Measurements from ENCODE around the gene RER1.
"Not testable (repeated sequence)": the region's sequence is repeated elsewhere in the genome, so short reads cannot be mapped to it uniquely, and the experiment has no call there.

Gene RER1

DNA sequence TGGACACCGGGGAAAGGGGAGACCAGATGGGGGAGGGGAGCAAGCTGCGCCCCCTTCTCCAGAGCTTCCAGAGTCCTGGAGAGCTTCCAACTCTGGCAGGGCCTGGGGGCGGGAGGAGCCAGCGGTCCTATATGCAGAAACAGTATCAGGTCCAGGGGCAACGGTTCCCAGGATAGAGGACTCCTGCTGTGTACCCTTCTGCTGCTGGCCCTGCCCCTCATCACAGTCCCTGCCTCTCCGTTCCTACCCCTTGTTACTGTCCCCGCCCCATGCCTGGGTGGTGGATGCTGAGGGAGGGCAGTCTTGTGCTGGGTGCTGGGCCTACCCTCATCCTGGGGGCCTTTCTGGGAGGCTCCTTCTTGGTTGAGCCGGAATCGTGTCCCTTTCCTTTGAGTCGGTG lies 39.9 kb downstream of the RER1 start:
- DNase-seq: no peak

DNA sequence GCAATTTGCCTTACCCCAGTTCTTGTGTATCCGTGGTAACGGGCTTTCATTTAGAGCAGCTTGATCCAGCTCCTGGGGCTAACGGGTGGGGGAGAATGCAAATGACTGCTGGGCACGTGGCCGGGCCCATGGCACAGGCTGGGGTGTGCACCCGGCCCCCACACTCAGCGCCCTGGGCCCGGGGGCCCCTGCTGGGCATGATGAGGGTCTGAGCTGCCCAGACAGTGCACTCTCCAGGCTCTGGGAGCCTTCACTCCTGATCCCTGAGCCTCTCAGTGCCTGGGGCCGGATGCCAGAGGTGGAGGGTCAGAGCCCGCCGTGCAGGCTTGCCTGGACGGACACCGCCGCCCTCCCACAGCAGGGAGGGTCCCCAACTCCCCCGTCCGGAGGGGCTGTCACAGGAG lies 40.8 kb downstream of the RER1 start:
- no peak for DNase-seq

DNA sequence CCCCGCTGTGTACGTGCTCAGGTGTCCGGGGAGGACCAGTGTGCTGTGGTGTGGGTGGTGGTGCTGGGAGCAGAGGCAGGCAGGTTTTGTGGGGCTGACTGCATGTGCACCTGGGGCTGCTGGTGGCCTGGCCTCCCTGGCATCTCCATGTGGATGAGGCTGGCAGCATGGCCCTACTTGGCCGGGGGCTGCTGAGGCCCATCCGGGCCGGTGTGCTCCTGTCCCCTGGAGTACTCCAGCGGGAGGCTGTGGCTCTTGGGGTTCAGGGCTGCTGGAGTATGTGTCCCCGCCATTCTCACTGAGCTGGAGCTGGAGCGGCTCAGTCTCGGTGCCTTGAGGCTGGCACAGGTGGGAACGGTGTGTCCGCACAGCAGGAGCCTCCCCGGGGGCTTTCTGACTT lies 41.6 kb downstream of the RER1 start:
- DNase-seq: no peak

DNA sequence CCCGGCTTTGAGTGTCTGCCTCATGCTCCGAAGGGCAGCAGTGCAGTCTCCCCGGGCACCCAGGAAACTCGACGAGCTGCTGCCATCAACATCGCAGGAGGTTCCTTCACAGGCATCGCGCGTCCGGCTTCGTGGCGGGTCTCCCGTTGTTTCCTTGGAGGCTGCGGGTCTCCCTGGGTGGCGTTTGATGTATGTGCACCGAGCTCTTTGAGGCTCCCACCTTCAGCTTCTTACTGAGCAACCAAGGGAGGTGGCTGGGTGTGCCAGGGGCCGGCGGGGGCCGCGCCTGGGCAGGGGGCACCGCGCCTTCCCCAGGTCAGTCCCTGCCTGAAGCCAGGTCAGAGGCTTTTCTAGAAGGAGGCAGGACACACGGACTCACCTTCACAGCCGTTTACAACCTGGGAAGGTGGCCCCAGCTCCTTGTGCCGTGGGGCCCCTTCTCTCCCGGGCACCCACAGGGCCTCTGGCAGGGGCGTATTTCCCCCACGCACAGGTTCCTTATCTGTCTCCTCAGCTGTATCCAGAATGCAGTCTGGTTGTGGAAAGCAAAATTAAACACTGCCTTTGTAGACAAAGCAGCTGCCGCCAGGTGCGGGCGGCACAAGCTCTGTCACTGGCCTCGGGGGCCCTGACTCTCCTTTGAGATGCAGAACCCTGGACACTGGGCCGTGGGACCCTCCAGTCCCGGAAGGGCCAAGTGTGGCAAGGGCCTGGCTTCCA lies 42.5 kb downstream of the RER1 start:
- no peak for DNase-seq

DNA sequence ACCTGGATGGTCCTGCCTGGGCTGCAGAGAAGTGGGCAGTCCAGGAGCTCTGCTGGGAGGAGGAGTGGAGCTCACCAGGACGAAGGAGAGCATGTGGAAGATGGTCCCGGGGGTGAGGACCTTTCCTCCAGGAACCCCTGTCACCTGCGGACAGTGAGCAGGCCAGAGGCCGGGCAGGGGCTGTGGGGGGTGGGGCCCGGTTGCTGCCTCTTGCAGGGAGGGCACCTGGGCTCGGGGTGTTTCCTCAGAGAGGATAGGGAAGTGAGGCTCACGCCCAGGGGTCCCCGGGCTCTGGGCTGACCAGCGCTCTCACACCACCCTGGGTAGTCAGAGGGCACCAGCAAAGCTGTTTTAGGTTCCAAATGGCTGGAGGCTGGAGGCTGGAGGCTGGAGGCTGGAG lies 43.5 kb downstream of the RER1 start:
- DNase-seq: no peak

DNA sequence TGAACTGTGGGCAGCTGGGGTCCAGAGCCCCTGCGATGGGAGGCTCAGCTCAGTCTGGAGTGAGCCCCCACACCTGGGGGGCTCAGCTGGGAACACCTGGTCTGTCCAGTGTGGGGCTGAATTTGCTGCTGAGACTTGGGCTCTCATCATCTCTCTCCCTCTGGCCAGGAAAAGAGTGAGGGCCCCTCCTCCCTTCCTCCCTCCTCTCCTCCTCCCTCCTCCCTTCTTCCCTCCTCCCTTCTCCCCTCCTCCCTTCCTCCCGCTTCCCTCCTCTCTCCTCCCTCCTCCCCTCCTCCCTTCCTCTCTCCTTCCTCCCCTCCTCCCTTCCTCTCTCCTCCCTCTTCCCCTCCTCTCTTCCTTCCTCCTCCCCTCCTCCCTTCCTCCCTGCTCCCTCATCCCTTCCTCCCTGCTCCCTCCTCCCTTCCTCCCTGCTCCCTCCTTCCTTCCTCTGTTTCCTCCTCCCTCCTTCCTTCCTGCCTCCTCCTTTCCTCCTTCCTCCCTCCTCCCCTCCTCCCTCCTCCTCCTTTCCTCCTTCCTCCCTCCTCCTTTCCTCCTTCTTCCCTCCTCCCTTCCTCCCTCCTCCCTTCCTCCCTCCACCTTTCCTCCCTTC lies 44.2 kb downstream of the RER1 start:
- DNase-seq: no peak

DNA sequence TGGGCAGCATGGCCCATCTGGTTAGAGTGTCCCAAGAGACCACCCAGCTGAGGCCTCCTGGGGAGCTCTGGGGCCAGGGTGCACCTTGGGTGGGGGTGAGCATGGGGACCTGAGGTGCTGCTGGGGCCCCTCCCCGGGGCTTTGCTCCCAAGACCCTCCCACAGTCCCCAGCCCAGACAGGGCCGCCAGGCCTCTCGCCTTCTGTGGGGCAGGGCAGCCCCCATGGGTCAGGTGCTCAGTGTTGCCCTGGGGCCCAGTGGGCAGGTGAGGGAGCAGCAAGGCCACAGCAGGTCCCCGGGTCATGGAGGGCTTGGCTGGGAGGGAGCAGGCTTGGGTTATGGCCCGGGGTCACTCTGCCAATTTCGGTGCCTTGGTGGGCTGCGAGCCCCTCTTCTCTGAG lies 45.2 kb downstream of the RER1 start:
- DNase-seq: no peak

DNA sequence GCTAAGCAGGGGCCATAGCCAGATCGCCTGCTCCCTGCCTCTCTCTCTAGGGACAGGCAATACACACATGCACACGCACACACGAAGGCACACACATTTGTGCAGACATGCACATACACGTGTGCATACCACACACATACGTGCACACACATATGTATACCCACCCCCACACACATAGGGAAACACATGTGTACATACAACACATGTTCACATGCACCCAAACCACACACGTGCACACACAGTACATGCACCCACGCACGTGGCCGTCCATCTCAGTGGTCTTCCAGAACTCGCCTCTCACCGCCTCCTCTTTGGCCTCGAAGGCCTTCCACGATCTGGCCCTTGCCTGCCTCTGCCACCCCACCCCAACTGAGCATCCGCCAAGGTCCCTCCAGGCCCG lies 46.0 kb downstream of the RER1 start:
- DNase-seq: no peak

DNA sequence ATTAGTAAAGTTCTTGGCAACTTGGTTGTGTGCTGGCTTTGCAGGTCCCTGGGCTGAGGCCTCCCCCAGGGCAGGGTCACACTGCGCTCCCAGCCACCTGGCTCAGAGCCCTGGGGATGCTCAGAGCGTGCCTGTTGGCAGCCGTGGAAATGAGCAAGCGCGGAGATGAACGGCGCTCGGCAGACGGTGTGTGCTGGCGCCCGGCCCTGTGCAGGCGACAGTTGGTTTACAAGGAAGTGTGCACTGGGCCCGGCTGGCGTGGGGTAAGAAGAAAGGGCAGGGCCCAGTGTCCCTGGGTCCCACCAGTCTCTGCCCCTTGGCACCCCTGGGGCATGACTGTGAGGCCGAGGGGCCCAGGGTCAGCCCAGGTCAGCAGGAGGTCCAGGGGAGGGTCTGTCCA lies 46.4 kb downstream of the RER1 start:
- no peak for DNase-seq

DNA sequence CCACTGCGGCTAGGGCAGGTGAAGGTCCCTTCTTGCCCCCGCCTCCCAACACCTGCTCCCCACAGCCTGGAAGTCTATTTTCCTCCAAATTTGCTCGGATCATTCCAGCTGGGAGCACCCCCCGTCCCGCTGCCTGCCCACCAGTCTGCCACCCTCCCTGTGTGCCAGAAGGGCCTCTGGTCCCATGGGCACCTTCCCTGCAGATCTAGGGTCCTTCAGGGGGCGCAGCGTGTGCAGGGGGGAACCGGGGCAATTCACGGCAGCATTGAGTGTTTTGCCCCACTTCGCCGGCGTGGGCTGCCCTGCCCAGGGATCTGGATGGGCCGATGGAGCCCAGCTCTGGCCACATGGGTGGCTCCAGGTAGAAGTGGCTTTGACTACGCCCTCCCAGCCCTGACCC lies 47.0 kb downstream of the RER1 start:
- DNase-seq: no peak

DNA sequence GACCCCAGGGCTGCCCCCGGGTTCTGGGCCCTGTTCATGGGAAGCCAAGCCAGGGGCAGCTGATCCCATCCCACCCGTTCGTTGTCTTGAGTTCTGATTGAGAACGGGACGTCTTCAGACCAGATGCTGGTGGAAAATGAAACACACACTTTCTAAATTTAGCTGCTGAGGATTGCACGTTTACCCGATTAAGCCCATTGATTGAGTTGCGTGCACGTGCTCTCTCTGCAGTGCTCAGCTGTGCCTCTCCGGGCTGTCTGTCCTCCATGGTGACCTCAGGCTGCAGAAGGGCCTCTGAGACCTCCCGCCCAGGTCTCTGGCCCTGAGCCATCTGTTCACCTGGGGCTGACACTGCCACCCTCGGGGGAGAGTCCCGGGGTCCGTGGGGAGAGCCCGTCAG lies 47.7 kb downstream of the RER1 start:
- DNase-seq: no peak

DNA sequence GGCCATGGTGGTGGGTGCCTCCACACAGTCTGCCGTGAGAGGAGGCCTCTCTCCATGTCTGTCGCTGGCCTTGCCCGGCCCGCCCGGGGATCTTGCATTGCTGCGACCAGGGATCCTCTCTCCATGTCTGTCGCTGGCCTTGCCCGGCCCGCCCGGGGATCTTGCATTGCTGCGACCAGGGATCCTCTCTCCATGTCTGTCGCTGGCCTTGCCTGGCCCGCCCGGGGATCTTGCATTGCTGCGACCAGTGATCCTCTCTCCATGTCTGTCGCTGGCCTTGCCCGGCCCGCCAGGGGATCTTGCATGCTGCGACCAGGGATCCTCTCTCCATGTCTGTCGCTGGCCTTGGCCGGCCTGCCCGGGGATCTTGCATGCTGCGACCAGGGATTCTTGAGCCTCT lies 48.7 kb downstream of the RER1 start:
- DNase-seq: not testable (repeated sequence)

DNA sequence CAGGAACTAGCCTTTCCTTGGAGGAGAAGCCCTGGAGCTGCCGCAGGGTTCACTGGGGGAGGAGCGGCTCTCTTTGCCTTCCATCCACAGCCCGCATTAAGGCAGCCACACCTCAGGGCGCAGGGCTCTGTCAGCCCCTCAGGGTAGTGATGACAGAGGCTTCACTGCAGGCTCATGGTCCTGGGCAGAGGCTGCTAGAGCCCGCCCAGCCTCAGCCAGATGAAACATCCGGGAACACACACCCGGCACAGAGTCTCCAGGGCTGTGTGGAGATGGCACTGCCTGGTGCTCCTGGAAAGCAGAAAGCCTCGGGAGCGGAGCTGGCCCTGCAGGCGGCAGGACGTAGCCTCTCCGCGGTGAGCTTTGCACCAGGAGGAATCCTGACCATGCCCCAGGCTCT lies 50.1 kb downstream of the RER1 start:
- DNase-seq: no peak

DNA sequence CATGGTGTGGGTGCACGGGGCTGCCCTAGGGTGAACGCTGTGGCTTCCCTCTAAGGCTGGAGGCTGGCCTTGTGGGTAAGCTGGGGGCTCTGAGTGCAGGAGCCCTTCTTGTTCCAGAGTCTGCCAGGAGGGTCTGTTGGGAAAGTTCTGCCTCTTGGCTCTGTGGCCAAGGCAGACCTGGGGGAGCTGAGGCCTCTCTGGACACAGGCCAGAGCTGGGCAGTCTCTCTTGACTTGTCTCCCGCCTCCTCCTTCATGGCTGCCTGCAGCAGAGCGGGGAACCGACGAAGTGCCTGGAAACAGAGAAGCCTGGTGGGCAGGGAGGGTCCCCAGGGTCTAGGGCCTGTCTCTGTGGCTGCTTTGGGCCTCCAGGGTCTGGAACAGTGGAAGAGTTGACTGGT lies 51.0 kb downstream of the RER1 start:
- DNase-seq: no peak

DNA sequence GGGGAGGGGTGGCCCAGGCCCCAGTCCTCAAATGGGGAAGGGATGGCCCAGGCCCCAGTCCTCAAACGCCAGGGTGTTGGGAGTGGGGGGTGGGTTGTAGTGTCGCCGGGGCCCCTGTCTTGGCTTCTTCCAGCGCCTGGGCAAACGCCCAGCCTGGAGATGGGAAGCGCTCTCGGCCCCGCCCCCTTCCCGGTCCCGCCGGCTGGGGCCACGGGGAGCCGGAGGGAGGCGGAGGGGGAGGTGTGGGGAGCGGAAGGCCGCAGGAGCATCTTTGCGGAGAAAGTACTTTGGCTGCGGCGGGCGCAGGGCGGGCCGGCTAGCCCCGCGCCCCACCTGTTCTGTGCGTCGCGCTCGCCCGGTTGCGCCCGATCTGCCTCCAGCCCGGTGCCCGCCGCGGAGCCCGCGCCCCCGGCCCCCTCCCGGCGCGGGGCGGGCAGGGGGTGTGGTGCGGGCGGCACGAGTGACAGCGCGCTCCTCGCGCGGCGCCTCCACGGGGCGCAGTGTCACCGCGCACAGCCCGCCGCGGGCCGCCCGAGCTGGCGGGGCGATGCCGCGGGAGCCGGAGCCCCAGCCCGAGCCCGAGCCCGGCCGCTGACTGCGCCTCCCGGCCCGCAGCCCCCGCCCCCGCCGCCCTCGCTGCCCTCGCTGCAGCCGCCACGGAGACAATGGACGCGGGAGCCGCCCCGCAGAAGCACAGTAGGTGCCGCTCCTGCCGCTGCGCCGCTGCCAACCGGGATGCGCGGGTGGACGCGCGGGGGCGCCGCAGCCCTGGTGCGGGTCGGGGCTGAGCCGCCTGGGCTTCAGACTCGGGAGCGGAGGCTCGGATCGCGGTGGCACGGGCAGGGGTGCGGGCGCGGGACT lies 51.9 kb downstream of the RER1 start:
- DNase-seq: no peak

DNA sequence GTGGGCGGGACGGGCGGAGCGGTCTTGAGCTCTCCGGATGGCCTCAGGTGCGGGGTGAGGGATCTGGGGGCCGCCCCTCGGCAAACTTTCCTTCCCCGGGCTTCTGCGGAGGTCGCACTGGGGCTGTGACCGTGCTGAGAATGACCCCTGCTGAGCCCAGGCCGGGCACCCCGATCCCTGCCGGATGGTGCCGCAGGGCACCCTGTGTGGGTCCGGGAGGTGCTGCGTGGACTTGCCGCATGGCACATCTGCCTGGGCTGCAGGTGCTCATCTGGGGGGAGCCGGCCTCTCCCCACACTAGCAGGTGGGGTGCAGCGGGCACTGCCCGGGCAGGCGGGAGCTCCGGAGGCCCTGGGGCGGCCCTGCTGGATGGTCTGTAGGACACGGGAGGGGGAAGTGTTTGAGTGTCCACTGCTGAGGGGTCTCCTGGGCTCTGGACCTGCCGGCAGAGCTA lies 52.5 kb downstream of the RER1 start:
- no peak for DNase-seq

DNA sequence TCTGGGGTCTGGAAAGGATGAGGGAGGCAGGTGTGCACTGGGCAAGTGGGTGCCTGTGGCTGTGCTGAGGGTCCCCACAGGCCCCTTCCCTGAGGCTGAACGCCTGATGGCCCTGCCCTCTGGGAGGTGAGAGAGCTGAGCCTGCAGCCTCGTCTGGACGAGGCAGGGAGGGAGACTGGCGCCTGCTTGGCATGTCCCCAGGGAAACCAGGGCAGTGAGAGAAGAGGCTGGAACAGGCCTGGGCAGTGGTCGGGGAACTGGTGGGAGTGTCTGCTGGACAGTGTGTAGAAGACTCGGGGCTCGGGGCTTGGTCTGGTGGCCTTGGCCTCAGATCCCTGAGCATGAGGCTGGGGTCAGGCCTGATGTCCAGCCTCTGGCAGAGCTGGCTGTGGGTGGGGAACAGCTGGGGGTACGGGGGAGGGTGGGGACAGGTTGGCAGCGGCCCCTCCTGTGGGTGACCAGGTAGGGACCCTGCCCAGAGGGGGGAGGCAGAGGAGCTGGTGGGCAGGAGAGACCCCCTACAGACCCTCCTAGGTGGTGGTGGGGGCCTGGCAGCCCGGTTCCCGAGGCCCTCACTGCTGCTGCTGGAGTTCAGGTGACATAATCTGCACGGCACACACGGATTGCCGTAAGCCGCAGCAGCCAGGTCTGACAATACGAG lies 53.7 kb downstream of the RER1 start:
- DNase-seq: no peak

DNA sequence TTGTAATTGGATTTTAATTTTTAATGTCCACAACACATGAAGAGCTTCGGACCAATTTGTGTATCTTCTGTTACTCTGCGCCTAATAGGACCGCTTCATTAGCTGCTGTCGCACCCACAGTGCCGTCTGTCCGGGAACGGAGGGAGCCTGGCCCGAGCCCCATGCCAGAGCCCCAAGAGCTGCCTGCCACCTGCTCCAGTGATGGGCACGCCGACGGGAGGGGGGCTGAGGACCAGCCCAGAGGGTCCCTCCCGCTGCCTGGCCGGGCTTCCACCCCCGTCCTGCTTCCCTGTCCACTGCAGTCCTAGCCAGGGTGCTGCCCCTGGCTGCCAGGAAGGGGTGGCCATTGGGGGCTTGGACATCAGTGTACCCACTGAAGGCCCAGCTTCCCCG lies 54.2 kb downstream of the RER1 start:
- DNase-seq: no peak

DNA sequence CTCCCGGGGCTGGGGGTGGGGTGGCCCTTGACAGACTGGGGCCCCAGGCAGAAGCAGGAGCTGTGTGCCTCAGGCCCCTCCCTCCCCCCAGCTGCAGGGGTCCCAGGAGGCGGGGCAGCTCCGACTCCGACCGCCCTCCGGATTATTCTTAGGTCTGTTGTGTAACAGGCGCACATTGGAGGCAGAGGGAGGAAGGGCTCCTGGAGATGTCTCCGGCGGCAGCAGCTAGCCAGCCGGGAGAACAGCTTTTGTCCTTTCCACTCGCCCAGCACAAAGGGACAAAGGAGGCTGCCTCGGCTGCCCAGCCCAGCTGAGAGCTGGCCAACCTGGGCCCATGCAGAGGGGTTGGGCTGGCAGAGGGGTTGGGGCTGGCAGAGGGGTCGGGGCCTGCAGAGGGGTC lies 54.8 kb downstream of the RER1 start:
- no peak for DNase-seq

DNA sequence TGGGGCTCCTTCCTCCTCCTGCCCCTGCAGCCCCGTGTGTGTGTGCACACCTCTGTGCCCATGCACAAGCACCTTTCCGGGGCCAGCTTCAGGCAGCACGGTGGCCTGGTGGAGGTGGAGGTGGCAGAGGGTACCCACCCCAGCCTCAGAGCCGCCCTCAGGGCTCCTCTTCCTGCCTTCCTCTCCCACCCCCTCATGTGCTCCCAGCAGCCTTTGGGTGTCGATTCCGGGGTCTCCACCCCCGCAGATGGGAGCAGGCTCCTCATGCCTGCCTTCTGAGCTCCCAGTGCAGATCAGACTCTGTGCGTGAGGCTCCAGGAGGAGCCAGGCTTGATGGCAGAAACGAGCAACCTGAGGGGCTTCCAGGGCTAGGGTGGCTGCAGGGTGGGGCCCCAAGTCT lies 55.2 kb downstream of the RER1 start:
- no peak for DNase-seq

DNA sequence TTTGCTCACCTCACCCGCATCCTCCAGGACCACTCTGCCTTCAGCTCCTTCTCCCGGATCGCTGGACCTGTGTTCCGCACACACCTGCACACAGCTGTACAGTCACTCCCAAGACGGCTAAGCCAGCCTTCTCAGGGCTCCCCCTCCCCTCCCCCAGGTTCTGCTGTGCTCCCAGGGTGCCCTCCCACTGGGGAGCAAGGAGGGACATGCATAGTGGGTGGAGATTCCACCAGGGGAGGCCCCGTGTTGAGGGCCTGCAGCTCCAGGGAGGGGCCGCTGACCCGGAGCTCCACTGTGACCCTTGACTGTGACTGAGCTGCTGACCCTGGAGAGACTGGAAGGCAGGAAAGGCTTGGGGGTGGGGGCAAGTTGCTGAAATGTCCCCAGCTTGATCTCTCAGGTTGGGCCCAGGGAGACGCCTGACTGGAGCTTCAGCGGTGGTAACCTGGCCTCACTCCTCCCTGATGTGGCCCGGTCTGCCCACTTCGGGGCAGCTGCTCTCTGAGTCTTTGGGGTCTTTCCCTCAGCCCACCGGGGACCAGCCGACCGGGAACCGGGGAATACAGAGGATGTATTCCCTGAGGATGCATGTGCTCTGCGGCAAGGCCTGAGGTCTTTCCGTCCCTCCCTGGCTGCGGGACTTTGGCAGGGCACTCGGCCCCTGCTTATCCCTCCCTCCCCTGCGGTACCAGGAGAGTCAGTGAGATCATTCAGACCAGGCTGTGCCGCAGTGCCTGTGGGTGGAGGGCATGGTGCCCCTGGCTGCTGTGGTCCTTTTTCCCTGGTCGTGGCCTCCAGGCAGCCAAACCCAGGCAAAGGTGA lies 55.8 kb downstream of the RER1 start:
- no peak for DNase-seq

DNA sequence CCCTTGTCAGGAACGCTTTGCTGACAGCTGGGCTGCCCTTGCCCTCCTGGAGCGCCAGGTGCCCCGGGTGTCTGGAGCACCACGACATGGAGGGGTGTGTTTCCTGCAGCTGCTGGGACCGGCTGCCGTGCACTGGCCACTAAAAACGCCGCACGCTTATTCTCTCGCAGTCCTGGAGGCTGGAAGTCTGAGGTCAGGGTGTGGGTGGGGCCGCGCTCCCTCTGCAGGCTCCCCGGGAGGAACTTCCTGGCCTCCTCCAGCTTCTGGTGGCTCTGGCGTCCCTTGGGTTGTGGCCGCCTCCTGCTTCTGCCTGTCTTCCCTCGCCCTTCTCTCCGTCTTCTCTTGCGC lies 56.4 kb downstream of the RER1 start:
- DNase-seq: no peak
